Neural progenitor cell (in vitro differentiated cells): Measurements from ENCODE around the gene SMCO2. TPM values are rescaled to one million over a fixed set of nuclear protein-coding genes. Genes with fewer than 3 reads are reported as not detected.

Experiments
- DNase-seq: peaks from one replicate; pipeline ENCODE4 v3.0.0-alpha.2; 2016; ENCODE audit warnings: low spot score
- H2AFZ ChIP-seq: fragments of 200-600 bp; sonication (generic); replicated peaks from 2 replicates; pipeline ENCODE4 v1.6.1; 2016; ENCODE audit warnings: antibody characterized with exemption
- H3F3A ChIP-seq: fragments of 200-600 bp; sonication (generic); 2 replicates; pipeline ENCODE4 v1.6.1; 2016; ENCODE audit warnings: antibody characterized with exemption, low read depth
- H3K27ac ChIP-seq: fragments of 200-600 bp; sonication (generic); 2 replicates; pipeline ENCODE4 v1.5.1; 2016; ENCODE audit warnings: mild to moderate bottlenecking
- H3K27me3 ChIP-seq: fragments of 200-600 bp; sonication (generic); 2 replicates; pipeline ENCODE4 v1.6.1; 2016; ENCODE audit warnings: mild to moderate bottlenecking, moderate library complexity
- H3K36me3 ChIP-seq: fragments of 200-600 bp; sonication (generic); 2 replicates; pipeline ENCODE4 v1.5.1; 2016
- H3K4me1 ChIP-seq: fragments of 200-600 bp; sonication (generic); 2 replicates; pipeline ENCODE4 v1.6.1; 2016; ENCODE audit warnings: mixed run types
- H3K4me2 ChIP-seq: fragments of 200-600 bp; sonication (generic); 2 replicates; pipeline ENCODE4 v1.6.1; 2016
- H3K4me3 ChIP-seq: fragments of 200-600 bp; sonication (generic); 2 replicates; pipeline ENCODE4 v1.5.1; 2016
- H3K79me2 ChIP-seq: fragments of 200-600 bp; sonication (generic); 2 replicates; pipeline ENCODE4 v1.6.1; 2016; ENCODE audit warnings: low read depth
- H3K9ac ChIP-seq: fragments of 200-600 bp; sonication (generic); 2 replicates; pipeline ENCODE4 v1.6.1; 2016
- H3K9me3 ChIP-seq: fragments of 200-600 bp; sonication (generic); 2 replicates; pipeline ENCODE4 v1.5.1; 2016; ENCODE audit warnings: low read depth
- H4K20me1 ChIP-seq: fragments of 200-600 bp; sonication (generic); 2 replicates; pipeline ENCODE4 v1.6.1; 2016; ENCODE audit warnings: low read depth
- H3K27ac Mint-ChIP-seq: 3 replicates; pipeline ENCODE4 v1.8.0; 2021; ENCODE audit warnings: mixed read lengths
- H3K27me3 Mint-ChIP-seq: 2 replicates; pipeline ENCODE4 v1.8.0; 2022; ENCODE audit warnings: low read depth, mild to moderate bottlenecking, inconsistent platforms, moderate library complexity, mixed read lengths; ENCODE audit not compliant: insufficient read depth
- H3K36me3 Mint-ChIP-seq: 3 replicates; pipeline ENCODE4 v1.8.0; 2021; ENCODE audit warnings: mixed read lengths
- H3K4me1 Mint-ChIP-seq: 3 replicates; pipeline ENCODE4 v1.8.0; 2021; ENCODE audit warnings: mixed read lengths
- H3K4me3 Mint-ChIP-seq: 3 replicates; pipeline ENCODE4 v1.8.0; 2021; ENCODE audit warnings: mild to moderate bottlenecking, moderate library complexity, mixed read lengths
- H3K9me3 Mint-ChIP-seq: 3 replicates; pipeline ENCODE4 v1.8.0; 2020; ENCODE audit warnings: mixed read lengths
- EZH2 ChIP-seq: fragments of 200-600 bp; sonication (generic); IDR thresholded peaks from 2 replicates; pipeline ENCODE4 v1.6.1; 2017; ENCODE audit warnings: antibody characterized with exemption, mild to moderate bottlenecking, moderate library complexity
- EZH2phosphoT487 ChIP-seq: fragments of 200-600 bp; sonication (generic); IDR thresholded peaks from 2 replicates; pipeline ENCODE4 v1.6.1; 2017; ENCODE audit warnings: antibody characterized with exemption
- total RNA-seq: library from RNA; depleted of rRNA; stranded (reverse); fragments of >200 nt; gene quantifications from 2 replicates; pipeline ENCODE4 v1.2.3, GENCODE V29; 2015; ENCODE audit warnings: low replicate concordance
- TF ChIP-seq, protein P1 (sequence below): fragments of 200-600 bp; sonication (generic); IDR thresholded peaks from 2 replicates; pipeline ENCODE4 v1.5.1; 2017; ENCODE audit warnings: antibody characterized with exemption, mild to moderate bottlenecking

The SMCO2 gene
- total RNA-seq, 1 donor from 2014 or later: not detected

DNA sequence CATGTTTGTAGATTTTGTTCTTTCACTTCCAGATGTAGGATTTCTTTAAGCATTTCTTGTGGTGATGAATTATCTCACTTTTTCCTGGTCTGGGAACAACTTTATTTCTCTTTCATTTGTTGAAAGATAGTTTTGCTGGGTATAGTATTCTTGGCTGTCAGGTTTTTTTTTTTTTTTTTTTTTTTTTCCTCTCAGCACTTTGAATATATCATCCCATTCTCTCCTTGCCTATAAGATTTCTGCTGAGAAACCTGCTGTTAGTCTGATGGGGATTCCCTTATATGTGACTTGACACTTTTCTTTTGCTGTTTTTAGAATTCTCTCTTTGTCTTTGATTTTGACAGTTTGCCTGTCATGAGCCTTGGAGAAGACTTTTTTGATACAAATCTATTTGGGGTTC lies 30.5 kb downstream of the SMCO2 start:
- Mint-ChIP-seq H3K36me3 (no peaks in the 10 kb centered on the region), H3K9me3 (peaks cover 16% of the 10 kb centered on the region), H3K27ac (no peak overlapping the region), H3K27me3 (no peaks in the 10 kb centered on the region), H3K4me3 (no peak overlapping the region), H3K4me1 (no peaks in the 10 kb centered on the region)
- H3K27me3 ChIP-seq: no peaks in the 10 kb centered on the region
- H3F3A ChIP-seq: no peaks in the 10 kb centered on the region
- H3K9me3 ChIP-seq: peaks cover 13% of the 10 kb centered on the region
- H3K36me3 ChIP-seq: no peaks in the 10 kb centered on the region
- H3K9ac ChIP-seq: no peak overlapping the region
- no peak for DNase-seq
- no peaks in the 10 kb centered on the region for H3K79me2 ChIP-seq
- no peaks in the 10 kb centered on the region for H4K20me1 ChIP-seq
- H2AFZ ChIP-seq: no peak overlapping the region
- H3K4me2 ChIP-seq: no peak overlapping the region
- no peaks in the 10 kb centered on the region for H3K4me1 ChIP-seq
- TF ChIP-seq EZH2phosphoT487 (no peak), EZH2 (no peak)
- TF ChIP-seq, protein P1, sequence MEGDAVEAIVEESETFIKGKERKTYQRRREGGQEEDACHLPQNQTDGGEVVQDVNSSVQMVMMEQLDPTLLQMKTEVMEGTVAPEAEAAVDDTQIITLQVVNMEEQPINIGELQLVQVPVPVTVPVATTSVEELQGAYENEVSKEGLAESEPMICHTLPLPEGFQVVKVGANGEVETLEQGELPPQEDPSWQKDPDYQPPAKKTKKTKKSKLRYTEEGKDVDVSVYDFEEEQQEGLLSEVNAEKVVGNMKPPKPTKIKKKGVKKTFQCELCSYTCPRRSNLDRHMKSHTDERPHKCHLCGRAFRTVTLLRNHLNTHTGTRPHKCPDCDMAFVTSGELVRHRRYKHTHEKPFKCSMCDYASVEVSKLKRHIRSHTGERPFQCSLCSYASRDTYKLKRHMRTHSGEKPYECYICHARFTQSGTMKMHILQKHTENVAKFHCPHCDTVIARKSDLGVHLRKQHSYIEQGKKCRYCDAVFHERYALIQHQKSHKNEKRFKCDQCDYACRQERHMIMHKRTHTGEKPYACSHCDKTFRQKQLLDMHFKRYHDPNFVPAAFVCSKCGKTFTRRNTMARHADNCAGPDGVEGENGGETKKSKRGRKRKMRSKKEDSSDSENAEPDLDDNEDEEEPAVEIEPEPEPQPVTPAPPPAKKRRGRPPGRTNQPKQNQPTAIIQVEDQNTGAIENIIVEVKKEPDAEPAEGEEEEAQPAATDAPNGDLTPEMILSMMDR: no peak
- H3K27ac ChIP-seq: no peak overlapping the region
- H3K4me3 ChIP-seq: no peak overlapping the region

DNA sequence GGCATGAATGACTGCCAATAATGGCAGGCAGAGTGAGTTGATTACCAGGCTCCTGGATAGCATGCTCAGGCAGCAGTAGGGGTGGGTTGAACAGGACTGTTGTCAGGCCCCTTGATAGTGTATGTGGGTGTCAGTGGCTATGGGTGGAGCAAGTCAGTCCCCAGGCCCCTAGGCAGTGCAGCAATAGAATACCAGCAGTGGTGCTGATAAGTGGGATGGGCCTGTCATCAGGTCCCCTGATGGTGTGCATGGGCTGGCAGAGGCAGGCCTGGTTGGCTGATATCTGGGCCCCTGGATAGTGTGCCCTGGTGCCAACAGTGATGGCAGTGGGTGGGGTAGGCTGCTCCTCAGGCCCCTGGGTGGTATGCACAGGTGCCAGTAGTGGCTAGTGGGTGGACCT lies 32.4 kb downstream of the SMCO2 start:
- TF ChIP-seq EZH2phosphoT487 (no peak), EZH2 (no peak)
- TF ChIP-seq, protein P1: no peak
- Mint-ChIP-seq H3K4me1 (no peaks in the 10 kb centered on the region), H3K36me3 (no peaks in the 10 kb centered on the region), H3K9me3 (peaks cover 16% of the 10 kb centered on the region), H3K27ac (no peak overlapping the region), H3K4me3 (no peak overlapping the region), H3K27me3 (no peaks in the 10 kb centered on the region)
- Histone ChIP-seq H3K27ac (no peak overlapping the region), H3K79me2 (no peaks in the 10 kb centered on the region), H3K4me3 (no peak overlapping the region), H3K36me3 (no peaks in the 10 kb centered on the region), H3K9me3 (peaks cover 13% of the 10 kb centered on the region), H3K9ac (no peak overlapping the region), H3K4me1 (no peaks in the 10 kb centered on the region), H3K4me2 (no peak overlapping the region), H3K27me3 (no peaks in the 10 kb centered on the region), H3F3A (no peaks in the 10 kb centered on the region), H2AFZ (no peak overlapping the region), H4K20me1 (no peaks in the 10 kb centered on the region)
- DNase-seq: no peak

GRCh38 chr12:27480016-27480415 lies 33.5 kb downstream of the SMCO2 start:
- Mint-ChIP-seq H3K27me3 (no peaks in the 10 kb centered on the region), H3K36me3 (no peaks in the 10 kb centered on the region), H3K4me3 (no peak overlapping the region), H3K27ac (no peak overlapping the region), H3K9me3 (peaks cover 16% of the 10 kb centered on the region), H3K4me1 (no peaks in the 10 kb centered on the region)
- Histone ChIP-seq H2AFZ (no peak overlapping the region), H3K4me3 (no peak overlapping the region), H3K9ac (no peak overlapping the region), H3K27me3 (no peaks in the 10 kb centered on the region), H3K79me2 (no peaks in the 10 kb centered on the region), H3K9me3 (peaks cover 13% of the 10 kb centered on the region), H3K4me1 (no peaks in the 10 kb centered on the region), H3K27ac (no peak overlapping the region), H3K4me2 (no peak overlapping the region), H4K20me1 (no peaks in the 10 kb centered on the region), H3K36me3 (no peaks in the 10 kb centered on the region), H3F3A (no peaks in the 10 kb centered on the region)
- DNase-seq: no peak
- TF ChIP-seq EZH2: no peak
- TF ChIP-seq, protein P1: no peak
- no peak for TF ChIP-seq EZH2phosphoT487
